ENCODE measurements around the gene HMOX1.
A peak's percentile ranks its signal among the peaks of the same experiment; 100 is the strongest.

Gene HMOX1

DNA sequence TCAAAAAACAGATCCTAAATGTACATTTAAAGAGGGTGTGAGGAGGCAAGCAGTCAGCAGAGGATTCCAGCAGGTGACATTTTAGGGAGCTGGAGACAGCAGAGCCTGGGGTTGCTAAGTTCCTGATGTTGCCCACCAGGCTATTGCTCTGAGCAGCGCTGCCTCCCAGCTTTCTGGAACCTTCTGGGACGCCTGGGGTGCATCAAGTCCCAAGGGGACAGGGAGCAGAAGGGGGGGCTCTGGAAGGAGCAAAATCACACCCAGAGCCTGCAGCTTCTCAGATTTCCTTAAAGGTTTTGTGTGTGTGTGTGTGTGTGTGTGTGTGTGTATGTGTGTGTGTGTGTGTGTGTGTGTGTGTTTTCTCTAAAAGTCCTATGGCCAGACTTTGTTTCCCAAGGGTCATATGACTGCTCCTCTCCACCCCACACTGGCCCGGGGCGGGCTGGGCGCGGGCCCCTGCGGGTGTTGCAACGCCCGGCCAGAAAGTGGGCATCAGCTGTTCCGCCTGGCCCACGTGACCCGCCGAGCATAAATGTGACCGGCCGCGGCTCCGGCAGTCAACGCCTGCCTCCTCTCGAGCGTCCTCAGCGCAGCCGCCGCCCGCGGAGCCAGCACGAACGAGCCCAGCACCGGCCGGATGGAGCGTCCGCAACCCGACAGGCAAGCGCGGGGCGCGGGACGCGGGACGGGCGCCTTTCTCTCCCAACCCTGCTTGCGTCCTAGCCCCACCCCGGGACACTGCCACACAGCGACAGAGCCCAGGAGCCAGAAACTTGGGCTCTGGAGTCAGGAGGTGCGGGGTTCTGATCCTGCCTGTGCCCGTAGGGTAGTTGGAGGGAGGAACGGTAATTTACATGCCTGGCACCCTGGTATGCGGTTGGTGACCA, at the start of gene HMOX1:
TSS of gene HMOX1 (plus strand) at position 560 of the 887 bp plus-strand sequence. CDS start at position 638, 78 bp downstream.
- DNase-seq (ENCODE audit: low spot score): peak; percentile 89

GRCh38 chr22:35332278-35332677, 48.6 kb upstream of the HMOX1 start:
- DNase-seq (ENCODE audit: low spot score): no peak

DNA sequence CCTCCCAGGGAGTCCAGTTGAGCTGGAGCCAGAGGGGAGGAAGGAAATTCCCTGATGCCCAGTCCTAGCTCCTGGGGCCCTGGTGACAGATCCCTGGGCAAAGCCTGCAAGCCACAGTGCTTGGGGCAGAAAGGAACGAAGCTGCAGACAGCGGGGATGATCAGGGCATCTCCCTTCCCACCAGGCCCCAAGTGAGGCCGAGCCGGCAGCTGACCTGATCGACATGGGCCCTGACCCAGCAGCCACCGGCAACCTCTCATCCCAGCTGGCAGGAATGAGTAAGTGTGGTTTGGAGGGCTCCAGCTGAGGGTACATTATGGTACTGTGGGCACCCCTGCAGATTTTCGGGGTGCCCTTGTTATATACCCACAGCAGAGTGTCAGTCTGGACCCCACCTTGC, 47.7 kb upstream of the HMOX1 start:
- no peak for DNase-seq (ENCODE audit: low spot score)

DNA sequence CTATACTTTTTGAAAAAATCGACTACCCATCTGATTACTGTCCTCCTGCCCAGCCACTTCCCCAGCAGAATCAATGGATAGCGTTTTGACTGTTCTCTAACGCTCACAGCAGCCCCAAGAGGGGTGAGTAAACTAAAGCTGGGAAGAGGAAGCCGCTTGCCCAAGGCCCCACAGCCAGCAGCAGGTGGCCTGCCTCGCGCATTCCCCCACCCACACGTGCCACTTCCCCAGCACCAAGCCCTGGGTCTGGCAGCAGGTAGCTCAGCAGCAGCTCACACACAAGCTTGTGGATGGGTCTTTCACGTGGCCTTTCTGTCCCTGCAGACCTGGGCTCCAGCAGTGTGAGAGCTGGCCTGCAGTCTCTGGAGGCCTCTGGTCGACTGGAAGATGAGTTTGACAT, 46.9 kb upstream of the HMOX1 start:
- DNase-seq (ENCODE audit: low spot score): no peak

GRCh38 chr22:35335468-35335867, 45.4 kb upstream of the HMOX1 start:
- DNase-seq (ENCODE audit: low spot score): no peak

GRCh38 chr22:35335936-35336781, 44.7 kb upstream of the HMOX1 start:
- no peak for DNase-seq (ENCODE audit: low spot score)

DNA sequence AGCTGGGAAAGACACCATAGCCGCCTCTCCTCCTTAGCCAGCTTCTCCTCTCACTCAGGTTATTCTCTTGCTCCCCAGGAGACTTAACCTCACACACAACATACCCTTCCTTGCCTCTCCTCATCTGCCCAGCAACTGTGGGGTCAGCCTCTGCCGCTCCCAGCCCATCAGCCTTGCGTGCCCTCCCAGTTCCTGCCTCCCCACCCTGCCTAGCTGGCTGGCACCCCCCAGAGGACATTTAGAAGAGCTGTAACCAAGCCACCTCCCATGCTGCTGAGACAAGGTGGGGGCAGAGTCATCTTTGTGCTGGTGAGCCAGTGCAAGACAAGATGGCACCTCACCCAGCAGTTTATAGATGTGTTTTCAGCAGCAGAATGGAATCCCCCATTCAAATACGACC, 43.0 kb upstream of the HMOX1 start:
- DNase-seq (ENCODE audit: low spot score): no peak

- DNase-seq (ENCODE audit: low spot score): no peak
These were observed 39.6 kb upstream of the HMOX1 start for GRCh38 chr22:35341090-35341874.

DNA sequence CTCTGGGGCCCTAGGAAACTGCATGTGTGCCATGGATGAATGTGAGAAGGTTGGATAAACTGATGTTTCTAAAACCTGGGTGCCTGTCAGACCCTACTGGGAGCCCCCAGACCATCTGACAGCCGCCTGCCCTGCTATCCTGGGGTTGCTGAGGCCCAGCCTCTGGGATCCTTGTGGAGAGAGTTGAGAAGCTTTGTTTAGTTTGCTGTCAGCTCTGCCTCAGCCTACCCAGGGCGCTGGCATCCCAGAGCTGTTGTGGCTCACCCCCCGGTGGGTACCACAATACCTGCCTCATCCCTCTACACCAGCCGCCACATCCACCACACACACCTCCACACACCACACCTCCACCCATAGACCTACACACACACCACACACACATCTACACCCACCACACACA, 38.5 kb upstream of the HMOX1 start:
- no peak for DNase-seq (ENCODE audit: low spot score)

DNA sequence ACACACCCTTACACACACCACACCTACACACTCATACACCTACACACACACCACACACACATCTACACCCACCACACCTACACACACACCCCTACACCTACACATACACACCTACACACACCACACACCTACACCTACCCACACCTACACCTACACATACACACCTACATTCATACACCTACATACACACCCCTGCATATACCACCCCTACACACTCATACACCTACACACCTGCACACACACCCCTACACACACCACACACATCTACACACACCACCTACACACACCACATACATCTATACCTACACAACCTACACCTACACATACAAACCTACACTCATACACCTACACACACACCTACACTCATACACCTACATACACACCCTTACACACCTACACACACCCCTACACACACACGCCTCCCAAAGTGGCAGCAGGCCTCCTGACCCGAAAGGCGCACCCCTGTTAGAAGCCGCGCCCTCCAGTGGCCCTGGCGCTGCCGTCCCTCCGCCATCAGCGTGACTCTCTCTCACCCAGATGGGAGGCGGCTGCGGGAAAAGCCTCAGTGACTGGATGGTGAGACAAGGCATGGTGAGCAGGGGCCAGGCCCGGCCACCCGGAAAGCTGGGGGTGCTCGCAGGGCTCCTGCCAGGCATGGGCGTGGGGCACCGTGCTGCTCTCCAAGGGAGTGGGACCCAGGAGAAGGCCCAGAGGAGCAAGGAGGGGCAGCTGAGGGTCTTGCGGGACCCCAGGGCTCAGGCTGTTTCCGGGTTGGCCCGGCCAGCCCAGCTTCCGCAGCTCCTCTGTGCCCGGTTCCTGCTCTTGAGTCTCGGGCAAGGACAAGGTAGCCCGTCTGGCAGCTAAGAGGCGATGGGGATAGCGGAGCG, 37.0 kb upstream of the HMOX1 start:
- no peak for DNase-seq (ENCODE audit: low spot score)

- DNase-seq (ENCODE audit: low spot score): no peak
These were observed 35.8 kb upstream of the HMOX1 start for GRCh38 chr22:35344956-35345690.

DNA sequence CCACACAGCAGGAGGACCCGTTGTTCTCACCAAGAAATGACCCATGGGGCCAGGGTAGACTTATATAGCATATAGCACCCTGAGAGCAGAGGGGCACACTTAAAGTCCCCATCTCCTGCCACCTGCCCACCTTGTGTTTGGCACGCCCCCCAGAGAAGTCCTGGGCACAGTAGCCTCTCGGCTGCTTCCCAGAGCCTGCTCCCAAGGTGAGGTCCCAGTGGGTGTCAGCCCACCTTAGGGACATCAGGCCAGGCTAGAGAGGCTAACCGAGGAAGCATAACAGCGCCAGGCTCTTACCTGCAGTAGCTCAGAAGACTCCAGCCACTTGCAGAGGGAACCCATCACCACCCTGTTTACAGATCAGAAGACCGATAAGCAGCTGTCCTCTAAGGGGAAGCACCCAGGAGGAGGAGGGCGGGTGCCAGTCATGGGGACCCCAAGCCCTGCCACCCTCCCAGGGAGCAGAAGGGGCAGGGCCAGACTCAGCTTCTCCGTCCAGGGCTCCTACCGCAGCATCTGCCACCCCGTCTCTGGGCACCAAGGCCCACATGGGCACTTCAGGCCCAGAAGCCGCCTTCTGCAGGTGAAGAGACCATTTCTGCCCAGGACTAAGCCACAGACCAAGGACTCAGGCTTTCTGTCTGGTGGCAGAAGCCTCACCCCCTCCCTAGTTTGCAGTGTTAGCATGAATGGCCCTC, 34.9 kb upstream of the HMOX1 start:
- DNase-seq (ENCODE audit: low spot score): no peak

DNA sequence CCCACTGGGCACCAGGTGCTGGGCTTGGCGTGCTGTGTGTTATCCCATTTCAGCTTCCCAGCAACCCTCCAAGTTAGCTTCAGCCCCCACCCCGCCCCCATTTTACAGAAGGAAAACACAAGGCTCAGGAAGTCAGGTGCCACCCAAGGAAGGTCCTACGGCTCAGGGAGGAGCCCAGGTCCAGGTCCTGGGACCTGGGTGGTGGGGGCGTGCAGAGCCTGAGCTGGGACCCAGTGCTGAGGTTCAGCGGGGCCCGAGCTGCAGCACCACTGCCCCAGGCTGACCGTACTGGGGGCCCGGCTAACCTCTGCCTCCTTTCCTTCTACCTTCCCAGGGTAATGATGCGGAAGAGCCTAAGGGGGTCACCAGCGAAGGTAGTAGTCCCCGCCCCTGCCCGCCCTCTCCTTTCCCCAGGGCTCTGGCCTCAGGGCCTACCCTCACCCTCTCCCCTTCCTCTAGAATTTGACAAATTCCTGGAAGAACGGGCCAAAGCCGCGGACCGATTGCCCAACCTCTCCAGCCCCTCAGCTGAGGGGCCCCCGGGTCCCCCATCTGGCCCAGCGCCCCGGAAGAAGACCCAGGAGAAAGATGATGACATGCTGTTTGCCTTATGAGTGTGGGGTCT, 34.2 kb upstream of the HMOX1 start:
- no peak for DNase-seq (ENCODE audit: low spot score)

DNA sequence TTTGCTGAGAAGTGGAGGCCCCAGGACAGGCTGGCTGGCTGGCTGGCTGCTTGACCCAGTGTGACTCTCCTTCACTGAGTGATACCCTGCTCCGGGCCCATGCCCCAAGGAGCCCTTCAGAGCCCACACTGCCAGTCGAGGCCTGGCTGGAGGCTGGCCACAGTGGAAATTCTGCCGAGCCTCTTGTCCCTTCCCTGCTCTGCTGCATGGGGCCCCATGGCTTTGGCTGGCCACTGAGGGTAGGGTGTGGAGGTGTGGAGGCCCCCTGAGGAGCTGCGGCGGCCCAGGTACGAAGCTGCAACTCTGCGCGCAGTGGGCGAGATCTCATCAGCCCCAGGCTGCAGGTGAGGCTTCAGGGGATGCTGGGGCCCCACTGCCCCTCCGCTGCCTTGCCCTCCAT, 33.4 kb upstream of the HMOX1 start:
- no peak for DNase-seq (ENCODE audit: low spot score)

DNA sequence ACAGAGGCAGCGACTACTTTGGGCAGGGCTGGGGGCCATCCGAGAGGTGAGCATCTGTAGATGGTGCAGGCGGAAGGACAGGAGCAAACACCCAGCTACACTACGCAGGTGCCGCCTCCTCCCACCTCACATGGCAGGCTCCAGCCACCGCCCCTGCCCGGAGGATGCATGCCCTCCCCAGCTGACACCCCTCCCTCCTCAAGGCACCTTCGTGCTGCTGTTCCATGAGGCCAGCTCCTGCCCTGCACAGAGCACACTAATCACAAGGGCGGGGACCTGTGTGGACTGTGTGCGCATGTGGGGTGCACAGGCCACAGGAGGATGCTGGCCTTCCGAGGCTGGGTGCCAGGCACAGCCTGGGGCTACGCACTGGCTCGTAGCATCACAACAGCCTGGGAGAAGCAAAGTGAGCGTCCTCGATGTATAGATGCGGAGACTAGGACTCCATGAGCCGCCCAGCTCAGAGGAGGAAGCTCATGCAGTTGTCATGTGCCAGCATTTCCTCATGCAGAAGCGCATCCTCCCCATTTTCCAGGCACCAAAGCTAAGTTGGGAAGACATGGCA, 32.8 kb upstream of the HMOX1 start:
- DNase-seq (ENCODE audit: low spot score): no peak

DNA sequence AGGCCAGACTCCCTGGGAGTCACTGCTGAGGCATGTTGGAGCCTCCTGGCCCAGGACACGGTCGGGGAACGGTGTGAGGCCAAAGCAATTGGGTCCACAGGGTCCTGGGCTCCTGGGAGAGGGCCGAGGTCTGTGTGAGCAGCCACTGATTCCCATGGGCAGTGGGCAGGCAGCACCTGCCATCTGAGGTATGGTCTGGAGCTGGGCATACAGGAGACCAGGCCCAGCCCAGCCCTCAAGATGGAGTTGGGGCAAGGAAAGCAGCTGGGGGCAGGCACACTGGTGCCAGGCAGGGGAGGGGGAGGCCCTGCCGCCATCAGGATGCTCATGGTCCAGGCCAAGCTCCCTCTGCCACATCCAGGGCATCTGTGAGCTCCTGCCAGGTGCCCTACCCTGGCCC, 32.2 kb upstream of the HMOX1 start:
- no peak for DNase-seq (ENCODE audit: low spot score)

GRCh38 chr22:35349368-35349703, 31.6 kb upstream of the HMOX1 start:
- no peak for DNase-seq (ENCODE audit: low spot score)

DNA sequence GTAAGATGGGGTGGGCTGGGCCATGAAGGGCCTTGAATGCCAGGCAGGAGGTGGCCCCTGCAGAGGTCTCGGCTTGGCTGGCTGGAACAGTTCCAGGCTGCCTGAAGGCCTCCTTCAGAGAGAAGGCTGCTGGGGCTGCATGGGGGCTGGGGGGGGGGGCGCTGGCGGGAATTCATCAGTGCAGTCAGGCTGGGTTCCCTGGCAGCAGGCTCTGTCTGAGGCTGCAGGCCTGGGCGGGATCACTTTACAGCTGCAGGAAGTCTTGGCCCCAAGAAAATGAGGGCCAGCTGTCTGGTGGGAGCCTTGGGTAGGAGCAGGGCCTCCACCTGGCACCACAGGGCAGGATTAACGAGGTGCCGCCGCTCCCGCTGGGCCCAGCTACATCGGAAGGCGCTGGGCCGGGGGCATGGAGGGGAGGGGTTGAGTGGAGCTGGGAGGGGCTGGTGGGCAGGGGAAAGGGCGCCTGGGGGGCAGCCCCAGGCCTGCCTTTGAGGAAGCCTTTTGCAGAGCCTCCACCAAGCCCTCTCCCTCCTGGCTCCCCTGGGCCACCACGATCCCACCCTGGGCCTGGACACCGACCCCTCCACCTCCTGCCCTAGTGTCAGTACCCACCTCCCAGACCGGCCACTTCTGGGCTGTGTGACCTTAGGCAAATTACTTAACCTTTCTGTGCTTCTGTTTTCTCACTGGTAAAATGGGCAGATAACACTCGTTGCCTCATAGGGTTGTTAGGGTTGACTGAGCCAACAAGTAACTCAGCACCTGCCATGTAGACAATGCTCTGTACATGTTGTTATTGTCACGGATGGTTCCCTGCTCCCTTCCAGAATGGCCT, 31.0 kb upstream of the HMOX1 start:
- peak; percentile 24 for DNase-seq (ENCODE audit: low spot score)

Measured in Ammon's horn (tissue), 1 donor.